IPS-15b (cell line): ENCODE results near the gene TRAF3.
"Not testable (repeated sequence)": the region's sequence is repeated elsewhere in the genome, so short reads cannot be mapped to it uniquely, and the experiment has no call there.

Experiments used
- H3K27me3 ChIP-seq: one replicate; pipeline ENCODE4 v1.6.1; 2013; ENCODE audit warnings: low read length; ENCODE audit not compliant: control insufficient read depth, insufficient read depth
- H3K36me3 ChIP-seq: one replicate; pipeline ENCODE4 v1.6.1; 2013; ENCODE audit warnings: low read length; ENCODE audit not compliant: control insufficient read depth, insufficient read depth
- H3K4me1 ChIP-seq: one replicate; pipeline ENCODE4 v1.6.1; 2013; ENCODE audit warnings: mild to moderate bottlenecking, low read length; ENCODE audit not compliant: control insufficient read depth, insufficient read depth
- H3K4me3 ChIP-seq: one replicate; pipeline ENCODE4 v1.5.1; 2013; ENCODE audit warnings: low read depth, low read length
- H3K9ac ChIP-seq: one replicate; pipeline ENCODE4 v1.6.1; 2013; ENCODE audit warnings: low read depth, mild to moderate bottlenecking, low read length
- H3K9me3 ChIP-seq: one replicate; pipeline ENCODE4 v1.6.1; 2013; ENCODE audit warnings: mild to moderate bottlenecking, low read length; ENCODE audit not compliant: control insufficient read depth, insufficient read depth

TRAF3 gene

DNA sequence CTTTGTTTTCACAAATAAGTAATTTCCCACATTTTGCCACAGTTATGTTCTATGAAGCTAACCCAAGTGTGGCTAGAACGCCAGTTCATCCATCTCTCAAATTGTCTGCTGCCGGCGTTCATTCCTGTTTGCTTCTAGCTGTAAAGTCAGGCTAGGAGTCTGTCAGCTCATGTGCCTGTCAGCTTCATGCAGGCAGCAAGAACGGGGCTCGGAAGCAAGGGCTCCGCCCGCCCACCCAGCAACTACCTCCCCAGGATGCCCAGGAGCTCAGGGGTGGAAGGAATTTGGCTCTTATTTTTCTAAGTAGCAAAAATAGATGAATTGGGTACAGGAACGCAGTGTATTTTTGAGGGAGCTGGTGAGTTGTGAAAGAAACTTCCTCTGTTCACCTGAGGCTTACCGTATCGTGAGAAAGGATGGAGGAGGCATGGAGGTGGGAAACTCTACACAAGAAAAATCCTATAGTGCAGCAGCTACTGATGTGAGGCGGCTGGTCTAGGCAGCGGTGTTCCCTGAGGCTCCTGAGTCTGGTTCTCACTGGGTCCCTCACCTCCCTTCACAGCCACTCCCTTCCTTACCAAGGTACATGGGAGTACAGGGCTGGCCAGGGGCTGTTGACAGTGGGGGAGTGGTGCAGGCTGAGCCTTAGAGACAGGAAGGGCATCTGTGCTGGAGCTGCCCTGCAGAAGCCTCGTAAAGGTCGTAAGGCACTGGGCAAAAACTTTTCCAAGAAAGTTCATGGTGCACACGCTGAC lies 90.8 kb downstream of the TRAF3 start:
- Histone ChIP-seq H3K4me1 (no peaks in the 10 kb centered on the region), H3K27me3 (no peaks in the 10 kb centered on the region), H3K36me3 (peaks cover 7% of the 10 kb centered on the region), H3K9me3 (no peaks in the 10 kb centered on the region), H3K9ac (no peak overlapping the region), H3K4me3 (no peak overlapping the region)

DNA sequence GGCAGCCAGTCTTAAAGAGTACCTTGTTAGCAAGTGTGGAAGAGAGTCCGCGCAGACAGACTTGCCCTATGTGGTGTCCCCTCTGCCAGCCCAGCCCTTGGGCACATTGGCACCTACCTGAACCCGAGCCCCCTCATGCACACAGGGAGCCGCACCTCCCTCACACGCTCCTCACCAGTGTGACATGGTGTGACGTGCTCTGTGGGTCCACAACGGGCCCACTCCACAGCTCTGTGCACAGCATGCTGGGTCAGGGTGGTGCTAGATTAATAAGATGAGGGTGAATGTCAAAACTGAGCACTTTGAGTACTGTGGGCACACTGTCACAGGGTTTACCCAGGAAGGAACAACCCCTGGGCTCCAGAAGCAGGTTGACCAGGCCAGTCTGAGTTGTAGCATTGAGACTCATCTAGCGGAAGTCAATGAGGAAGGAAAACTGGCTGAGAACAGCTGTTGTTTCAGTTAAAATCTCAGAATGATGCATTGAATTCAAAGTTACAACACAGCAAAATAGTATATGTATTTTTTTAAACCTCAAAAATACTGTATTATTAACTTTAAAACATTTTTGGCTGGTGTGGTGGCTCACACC lies 91.8 kb downstream of the TRAF3 start:
- H3K4me3 ChIP-seq: no peak overlapping the region
- peaks cover 7% of the 10 kb centered on the region for H3K36me3 ChIP-seq

DNA sequence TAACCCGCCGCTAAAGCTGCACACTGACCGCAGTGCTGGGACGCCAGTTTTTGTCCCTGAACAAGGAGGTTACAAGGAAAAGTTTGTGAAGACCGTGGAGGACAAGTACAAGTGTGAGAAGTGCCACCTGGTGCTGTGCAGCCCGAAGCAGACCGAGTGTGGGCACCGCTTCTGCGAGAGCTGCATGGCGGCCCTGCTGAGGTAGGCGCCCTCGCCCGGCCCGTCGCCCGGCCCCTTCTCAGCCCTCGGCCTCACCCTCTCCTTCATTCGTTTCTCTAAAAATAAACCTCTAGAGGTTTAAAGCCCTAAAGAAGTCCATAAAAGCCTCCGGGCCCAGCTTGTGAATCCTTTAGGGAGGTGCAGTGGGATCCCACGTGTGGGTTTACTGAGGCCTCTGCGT lies 93.0 kb downstream of the TRAF3 start:
- Histone ChIP-seq H3K4me3 (no peak overlapping the region), H3K9me3 (no peaks in the 10 kb centered on the region), H3K36me3 (peaks cover 7% of the 10 kb centered on the region), H3K27me3 (no peaks in the 10 kb centered on the region), H3K4me1 (no peaks in the 10 kb centered on the region), H3K9ac (no peak overlapping the region)

More for the DNA sequence above, 91.8 kb downstream of the TRAF3 start:
- Histone ChIP-seq H3K9me3 (no peaks in the 10 kb centered on the region), H3K4me1 (no peaks in the 10 kb centered on the region), H3K9ac (no peak overlapping the region), H3K27me3 (no peaks in the 10 kb centered on the region)

DNA sequence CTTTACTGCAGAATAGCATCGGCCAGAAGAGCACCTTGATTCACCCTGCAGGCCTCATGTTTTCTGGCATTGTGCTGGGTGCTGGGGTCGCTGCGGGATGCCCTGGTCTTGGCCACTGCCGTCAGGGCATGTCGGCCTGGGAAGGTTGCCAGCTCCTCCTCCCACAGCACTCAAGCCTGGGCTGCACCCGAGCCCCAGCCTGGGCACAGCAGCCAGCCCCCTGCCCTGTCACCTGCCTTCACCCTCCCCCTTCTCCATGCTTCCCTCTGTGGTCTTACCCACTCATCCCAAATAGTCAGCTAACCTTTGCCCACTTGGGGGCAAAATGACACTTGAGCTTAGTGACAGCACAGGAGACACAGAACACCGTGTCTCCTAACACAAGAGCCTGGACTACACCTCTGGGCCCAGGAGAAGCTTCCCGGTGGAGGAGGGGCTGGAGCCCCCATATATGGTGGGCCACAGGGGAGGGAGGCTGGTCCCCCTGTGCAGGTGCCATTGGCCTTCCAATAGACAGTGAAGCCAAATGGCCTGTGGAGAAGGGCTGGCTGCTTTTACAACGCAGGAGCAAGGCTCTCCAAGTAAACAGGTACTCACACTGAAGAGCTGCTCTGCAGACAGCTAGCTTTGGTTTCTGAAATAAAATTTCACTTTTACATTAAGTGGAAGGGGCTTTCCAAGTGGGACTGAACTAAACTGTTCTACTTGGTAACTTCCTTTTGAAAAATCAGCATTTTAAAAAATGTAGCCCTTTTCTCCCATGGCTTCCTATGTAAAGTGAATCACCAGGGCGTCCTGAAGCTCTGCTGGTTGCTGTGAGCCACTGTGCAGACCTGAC lies 94.0 kb downstream of the TRAF3 start:
- Histone ChIP-seq H3K27me3 (no peaks in the 10 kb centered on the region), H3K4me1 (no peaks in the 10 kb centered on the region), H3K4me3 (no peak overlapping the region), H3K9me3 (no peaks in the 10 kb centered on the region), H3K9ac (no peak overlapping the region), H3K36me3 (peaks cover 7% of the 10 kb centered on the region)

DNA sequence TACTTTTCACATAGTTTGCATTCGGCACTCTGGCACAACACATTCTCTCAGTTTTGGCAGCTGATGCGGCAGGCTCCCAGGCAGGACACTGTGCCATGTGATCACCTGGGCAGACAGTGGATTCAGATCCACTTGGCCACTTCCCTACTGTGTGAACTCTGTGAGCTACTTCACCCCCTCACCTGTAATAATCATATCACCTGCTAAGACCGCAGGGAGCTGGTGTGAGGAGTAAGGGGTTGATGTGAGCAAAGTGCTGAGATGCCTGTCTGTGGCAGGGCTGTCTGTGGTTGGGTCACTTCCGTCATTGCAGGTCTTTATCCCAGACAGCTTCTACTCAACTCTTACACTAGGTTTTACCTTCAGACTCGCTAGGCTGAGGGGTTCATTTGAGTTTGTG lies 94.8 kb downstream of the TRAF3 start:
- no peak overlapping the region for H3K9ac ChIP-seq
- H3K4me1 ChIP-seq: no peaks in the 10 kb centered on the region
- H3K27me3 ChIP-seq: no peaks in the 10 kb centered on the region
- no peaks in the 10 kb centered on the region for H3K9me3 ChIP-seq
- H3K36me3 ChIP-seq: peaks cover 10% of the 10 kb centered on the region
- no peak overlapping the region for H3K4me3 ChIP-seq

DNA sequence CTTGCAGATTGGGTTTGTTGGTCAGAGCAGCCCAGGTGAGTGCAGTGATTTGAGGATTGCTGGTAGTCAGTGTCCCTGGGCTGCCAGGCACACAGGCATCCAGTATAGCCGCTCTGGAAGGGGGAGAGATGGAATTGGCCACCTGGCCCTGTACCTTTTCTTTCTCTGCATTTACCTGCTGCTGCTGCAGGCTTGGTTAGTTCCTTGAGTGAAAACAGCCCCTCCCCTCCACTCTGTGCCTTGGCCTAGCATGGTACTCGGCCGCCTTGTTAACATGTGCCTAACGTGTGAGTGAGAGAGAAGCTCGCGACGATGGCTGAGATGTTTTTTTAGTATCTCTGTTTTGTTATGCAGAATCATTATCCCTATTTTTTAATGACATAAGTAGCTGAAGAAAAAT lies 95.9 kb downstream of the TRAF3 start:
- Histone ChIP-seq H3K36me3 (peaks cover 12% of the 10 kb centered on the region), H3K9ac (no peak overlapping the region), H3K27me3 (no peaks in the 10 kb centered on the region), H3K4me3 (no peak overlapping the region), H3K9me3 (no peaks in the 10 kb centered on the region), H3K4me1 (no peaks in the 10 kb centered on the region)

DNA sequence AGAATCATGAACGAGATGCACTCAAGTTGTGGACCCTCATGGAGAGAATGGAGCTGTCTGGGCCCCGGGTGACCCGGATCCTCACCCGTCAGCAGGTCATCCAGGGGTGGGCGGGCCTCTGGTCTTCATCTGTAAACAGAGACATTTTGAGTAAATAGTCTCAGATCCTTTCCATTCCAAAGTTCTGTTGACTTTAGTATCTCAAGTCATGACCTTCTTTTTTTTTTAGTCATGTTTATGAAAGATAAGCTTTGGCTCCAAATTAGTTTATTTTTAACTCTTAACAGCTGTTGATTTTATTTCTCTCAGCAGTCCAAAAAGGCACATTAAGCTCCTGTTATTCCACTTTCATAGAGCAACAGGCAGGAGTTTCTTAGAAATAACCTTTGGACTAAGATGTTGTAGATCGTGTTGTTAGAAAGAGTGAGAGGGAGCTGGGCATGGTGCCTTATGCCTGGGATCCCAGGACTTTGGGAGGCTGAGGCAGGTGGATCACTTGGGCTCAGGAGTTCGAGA lies 96.4 kb downstream of the TRAF3 start:
- no peak overlapping the region for H3K9ac ChIP-seq

DNA sequence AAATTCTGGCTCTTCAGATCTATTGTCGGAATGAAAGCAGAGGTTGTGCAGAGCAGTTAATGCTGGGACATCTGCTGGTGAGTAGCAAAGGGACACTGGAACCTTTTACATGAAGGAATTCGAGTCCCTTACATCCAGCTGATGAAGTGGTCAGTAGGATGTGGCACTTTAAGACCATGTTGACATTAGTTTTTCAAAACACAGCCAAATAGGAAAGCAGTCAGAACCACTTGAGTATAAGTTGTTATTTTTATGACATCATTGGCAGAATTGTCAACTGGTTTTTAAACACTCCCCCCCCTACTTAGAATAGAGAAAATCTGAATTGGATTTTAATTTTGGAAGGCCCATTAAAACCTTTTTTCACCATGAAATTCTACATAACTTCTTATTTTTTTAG lies 98.4 kb downstream of the TRAF3 start:
- no peaks in the 10 kb centered on the region for H3K4me1 ChIP-seq
- no peak overlapping the region for H3K4me3 ChIP-seq
- peaks cover 10% of the 10 kb centered on the region for H3K36me3 ChIP-seq
- H3K27me3 ChIP-seq: no peaks in the 10 kb centered on the region
- no peaks in the 10 kb centered on the region for H3K9me3 ChIP-seq
- H3K9ac ChIP-seq: no peak overlapping the region

More for the DNA sequence above, 96.4 kb downstream of the TRAF3 start:
- Histone ChIP-seq H3K4me3 (no peak overlapping the region), H3K27me3 (no peaks in the 10 kb centered on the region), H3K36me3 (peaks cover 12% of the 10 kb centered on the region), H3K9me3 (no peaks in the 10 kb centered on the region), H3K4me1 (no peaks in the 10 kb centered on the region)

DNA sequence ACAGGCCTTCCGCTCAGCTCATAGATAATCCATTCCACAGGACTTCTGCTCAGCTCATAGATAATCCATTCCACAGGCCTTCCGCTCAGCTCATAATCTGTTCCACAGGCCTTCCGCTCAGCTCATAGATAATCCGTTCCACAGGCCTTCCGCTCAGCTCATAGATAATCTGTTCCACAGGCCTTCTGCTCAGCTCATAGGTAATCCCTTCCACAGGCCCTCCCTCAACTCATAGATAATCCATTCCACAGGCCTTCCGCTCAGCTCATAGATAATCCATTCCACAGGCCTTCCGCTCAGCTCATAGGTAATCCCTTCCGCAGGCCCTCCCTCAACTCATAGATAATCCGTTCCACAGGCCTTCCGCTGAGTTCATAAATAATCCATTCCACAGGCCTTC lies 100.3 kb downstream of the TRAF3 start:
- not testable (repeated sequence) for H3K27me3 ChIP-seq, H3K4me1 ChIP-seq, H3K4me3 ChIP-seq, H3K9ac ChIP-seq, H3K36me3 ChIP-seq, H3K9me3 ChIP-seq

DNA sequence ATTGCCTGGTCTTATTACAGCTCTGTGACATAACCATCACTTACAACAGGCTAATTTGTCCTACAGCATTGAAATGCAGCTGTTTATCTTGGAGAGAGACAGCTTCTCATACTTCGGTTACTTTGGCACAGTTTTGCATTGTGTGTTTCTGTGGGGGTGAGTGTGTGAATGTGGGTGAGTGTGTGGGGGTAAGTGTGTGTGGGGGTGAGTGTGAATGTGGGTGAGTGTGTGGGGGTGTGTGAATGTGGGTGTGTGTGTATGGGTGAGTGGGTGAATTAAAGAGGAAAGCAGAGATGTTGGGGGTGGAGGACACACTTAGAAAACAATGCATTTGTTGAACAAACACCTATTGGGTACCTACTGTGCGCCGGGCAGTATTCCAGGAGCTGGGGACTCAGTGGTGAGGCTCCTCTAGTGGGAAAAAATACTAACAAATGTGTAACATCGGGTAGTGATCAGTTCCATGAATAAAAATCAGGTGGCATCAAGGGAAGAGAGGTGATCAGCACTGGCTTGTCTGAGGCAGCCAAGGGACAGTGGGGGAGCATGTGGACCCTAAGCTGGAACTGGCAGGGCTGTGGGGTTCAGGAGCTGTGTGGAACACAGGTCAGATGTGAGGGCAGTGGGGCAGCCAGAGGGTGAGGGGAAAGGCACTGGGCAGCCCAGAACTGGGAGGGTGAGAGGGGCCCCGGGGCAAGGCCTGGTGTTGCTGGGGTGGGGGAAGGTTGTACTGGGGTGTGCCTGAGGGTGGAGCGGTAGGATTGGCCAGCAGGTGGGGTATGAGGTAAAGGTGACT lies 101.1 kb downstream of the TRAF3 start:
- no peak overlapping the region for H3K4me3 ChIP-seq
- no peaks in the 10 kb centered on the region for H3K4me1 ChIP-seq
- no peaks in the 10 kb centered on the region for H3K9me3 ChIP-seq
- H3K27me3 ChIP-seq: no peaks in the 10 kb centered on the region
- no peak overlapping the region for H3K9ac ChIP-seq
- H3K36me3 ChIP-seq: peaks cover 5% of the 10 kb centered on the region

DNA sequence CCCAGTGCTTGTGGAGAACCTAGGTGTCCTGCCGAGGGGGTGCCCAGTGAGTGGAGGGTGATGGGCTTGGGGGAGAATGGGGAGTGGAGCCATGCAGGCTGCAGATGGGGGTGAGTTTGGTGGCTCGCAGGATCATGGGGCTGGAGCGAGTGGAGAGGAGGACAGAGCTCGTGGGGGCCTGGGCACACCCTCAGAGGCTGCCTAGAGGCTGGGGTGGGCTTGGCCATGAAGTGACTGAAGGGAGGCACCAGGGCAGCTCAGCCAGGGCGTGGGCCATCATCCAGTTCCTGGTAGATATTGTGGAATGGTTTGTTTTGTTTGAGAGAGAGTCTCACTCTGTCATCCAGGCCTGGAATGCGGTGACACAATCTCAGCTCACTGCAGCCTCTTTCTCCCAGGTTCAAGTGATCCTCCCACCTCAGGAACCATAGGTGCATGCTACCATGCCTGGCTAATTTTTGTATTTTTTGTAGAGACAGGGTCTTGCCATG lies 101.8 kb downstream of the TRAF3 start:
- Histone ChIP-seq H3K9me3 (no peaks in the 10 kb centered on the region), H3K4me1 (no peaks in the 10 kb centered on the region), H3K27me3 (no peaks in the 10 kb centered on the region), H3K36me3 (peaks cover 5% of the 10 kb centered on the region), H3K9ac (no peak overlapping the region), H3K4me3 (no peak overlapping the region)
